HepG2 (cell line): ENCODE results near the gene OR13J1. TPM values are rescaled to one million over a fixed set of nuclear protein-coding genes. Genes with fewer than 3 reads are reported as not detected.

ENCODE experiments used
- ATF7 ChIP-seq, 2 experiments: fragments of 450-650 bp in 1 of 2; sonication (generic) in 1 of 2; formaldehyde crosslinking in 1 of 2; IDR thresholded peaks; 2 replicates each; pipeline versions ENCODE4 v1.4.0 to v1.6.1; 2016 to 2020; ENCODE audit warnings: antibody characterized with exemption in 1 of 2, mild to moderate bottlenecking in 1 of 2, missing genetic modification reagents in 1 of 2
- ATF7-NPFF ChIP-seq: sonication (generic); formaldehyde crosslinking; IDR thresholded peaks from 2 replicates; pipeline ENCODE4 v1.8.1; 2023; ENCODE audit warnings: mild to moderate bottlenecking, low read depth, missing genetic modification reagents, moderate library complexity
- CEBPZ ChIP-seq: IDR thresholded peaks from 2 replicates; pipeline ENCODE4 v1.6.1; 2012; ENCODE audit warnings: low read length, improper control_type of control experiment
- DMTF1 ChIP-seq: sonication (generic); formaldehyde crosslinking; IDR thresholded peaks from 2 replicates; pipeline ENCODE4 v1.4.0; 2020; ENCODE audit warnings: mild to moderate bottlenecking, missing genetic modification reagents
- ELF4 ChIP-seq: sonication (generic); formaldehyde crosslinking; IDR thresholded peaks from 2 replicates; pipeline ENCODE4 v1.5.0; 2020; ENCODE audit warnings: missing genetic modification reagents, mild to moderate bottlenecking, moderate library complexity, borderline replicate concordance
- FOXP1 ChIP-seq, 2 experiments: fragments of 450-650 bp in 1 of 2; IDR thresholded peaks; 2 replicates each; pipeline ENCODE4 v1.6.1; 2017 to 2018; ENCODE audit warnings: antibody characterized with exemption in 1 of 2
- NFYB ChIP-seq: sonication (generic); formaldehyde crosslinking; IDR thresholded peaks from 2 replicates; pipeline ENCODE4 v1.4.0; 2020; ENCODE audit warnings: missing genetic modification reagents
- NPAS2 ChIP-seq: sonication (generic); formaldehyde crosslinking; IDR thresholded peaks from 2 replicates; pipeline ENCODE4 v1.8.0; 2022; ENCODE audit warnings: mild to moderate bottlenecking, missing genetic modification reagents, borderline replicate concordance
- NR2C2 ChIP-seq: sonication (generic); formaldehyde crosslinking; IDR thresholded peaks from 2 replicates; pipeline ENCODE4 v1.4.0; 2020; ENCODE audit warnings: missing genetic modification reagents, mild to moderate bottlenecking, moderate library complexity, borderline replicate concordance
- POGK ChIP-seq: sonication (generic); formaldehyde crosslinking; conservative IDR thresholded peaks from 2 replicates; pipeline ENCODE4 v1.8.0; 2022; ENCODE audit warnings: mild to moderate bottlenecking, moderate library complexity, missing genetic modification reagents
- SPEN ChIP-seq: sonication (generic); formaldehyde crosslinking; IDR thresholded peaks from 2 replicates; pipeline ENCODE4 v1.5.1; 2020; ENCODE audit warnings: low read depth, mild to moderate bottlenecking, missing genetic modification reagents
- ZBTB49 ChIP-seq: sonication (generic); formaldehyde crosslinking; IDR thresholded peaks from 2 replicates; pipeline ENCODE4 v1.4.0; 2020; ENCODE audit warnings: missing genetic modification reagents, borderline replicate concordance
- ZNF101 ChIP-seq: sonication (generic); formaldehyde crosslinking; IDR thresholded peaks from 2 replicates; pipeline ENCODE4 v1.4.0; 2020; ENCODE audit warnings: mild to moderate bottlenecking, low read depth, missing genetic modification reagents, borderline replicate concordance
- ZNF207 ChIP-seq: fragments of 450-650 bp; IDR thresholded peaks from 2 replicates; pipeline ENCODE4 v1.6.1; 2016; ENCODE audit warnings: antibody characterized with exemption, borderline replicate concordance
- ZNF256 ChIP-seq: sonication (generic); formaldehyde crosslinking; conservative IDR thresholded peaks from 2 replicates; pipeline ENCODE4 v1.4.0; 2020; ENCODE audit warnings: missing genetic modification reagents
- ZNF329 ChIP-seq: sonication (generic); formaldehyde crosslinking; IDR thresholded peaks from 2 replicates; pipeline ENCODE4 v1.9.0; 2021; ENCODE audit warnings: low read depth, mild to moderate bottlenecking, missing genetic modification reagents
- ZSCAN22 ChIP-seq: sonication (generic); formaldehyde crosslinking; IDR thresholded peaks from 2 replicates; pipeline ENCODE4 v1.4.0; 2020; ENCODE audit warnings: mild to moderate bottlenecking, missing genetic modification reagents
- polyA plus RNA-seq, 8 experiments: library from polyadenylated mRNA; depleted of rRNA in 3 of 8; stranded (reverse) in 7 of 8; unstranded in 1 of 8; fragments of >200 nt; fragmentation: Illumina TruSeq in 4 of 8; extraction: Trizol in 4 of 8; gene quantifications; 2 replicates each; pipeline versions ENCODE4 v1.2.1 to v1.2.3, GENCODE V29; 2011 to 2016; ENCODE audit warnings: low read depth in 4 of 8, missing spikeins in 1 of 8, mixed read lengths in 1 of 8; ENCODE audit not compliant: insufficient read depth in 1 of 8
- total RNA-seq, 5 experiments: library from RNA; depleted of rRNA; stranded (reverse); fragments of >200 nt; fragmentation: Illumina TruSeq; extraction: Trizol; gene quantifications; 2 replicates each; pipeline ENCODE4 v1.2.3, GENCODE V29; 2016; ENCODE audit warnings: low read depth in 1 of 5

OR13J1 gene
- total and polyA plus RNA-seq, 2 of the 13 experiments (the other 11 are each of a cell fraction or from before 2014, with no cell fraction given) = not detected

- TF ChIP-seq POGK = no peak
- TF ChIP-seq NFYB (CRISPR knock-in tag) = no peak
- TF ChIP-seq ZSCAN22 (CRISPR knock-in tag) = no peak
- TF ChIP-seq ELF4 = no peak
- no peak for TF ChIP-seq ATF7-NPFF
- TF ChIP-seq FOXP1 (IDR thresholded peaks at IDR 0.05) = no peak
- peak; percentile 37; the same call in 1 of the 2 replicates for TF ChIP-seq FOXP1 (CRISPR knock-in tag; IDR thresholded peaks at IDR 0.05)
- TF ChIP-seq ZNF101 (CRISPR knock-in tag) = no peak
- TF ChIP-seq ATF7 (IDR thresholded peaks at IDR 0.05) = no peak
- TF ChIP-seq ATF7 (CRISPR knock-in tag; IDR thresholded peaks at IDR 0.05) = no peak
- no peak for TF ChIP-seq ZNF329 (CRISPR knock-in tag)
- no peak for TF ChIP-seq ZNF207
- no peak for TF ChIP-seq SPEN (CRISPR knock-in tag)
- TF ChIP-seq CEBPZ = no peak
- TF ChIP-seq DMTF1 (CRISPR knock-in tag) = no peak
- TF ChIP-seq NR2C2 = no peak
- no peak for TF ChIP-seq ZBTB49
- no peak for TF ChIP-seq ZNF256 (CRISPR knock-in tag)
- no peak for TF ChIP-seq NPAS2 (CRISPR knock-in tag)
These were observed 35.9 kb upstream of the OR13J1 start, which contains the start of gene HRCT1 (continued) for GRCh38 chr9:35905912-35906679.
